IPS-NIHi7 (cell line): ENCODE results near the gene HLX.
A peak's percentile ranks its signal among the peaks of the same experiment; 100 is the strongest.

Source experiments
- DNase-seq: peaks from one replicate; pipeline ENCODE4 v3.0.0; 2012; ENCODE audit warnings: mixed read lengths; ENCODE audit errors: extremely low spot score

The HLX gene

DNA sequence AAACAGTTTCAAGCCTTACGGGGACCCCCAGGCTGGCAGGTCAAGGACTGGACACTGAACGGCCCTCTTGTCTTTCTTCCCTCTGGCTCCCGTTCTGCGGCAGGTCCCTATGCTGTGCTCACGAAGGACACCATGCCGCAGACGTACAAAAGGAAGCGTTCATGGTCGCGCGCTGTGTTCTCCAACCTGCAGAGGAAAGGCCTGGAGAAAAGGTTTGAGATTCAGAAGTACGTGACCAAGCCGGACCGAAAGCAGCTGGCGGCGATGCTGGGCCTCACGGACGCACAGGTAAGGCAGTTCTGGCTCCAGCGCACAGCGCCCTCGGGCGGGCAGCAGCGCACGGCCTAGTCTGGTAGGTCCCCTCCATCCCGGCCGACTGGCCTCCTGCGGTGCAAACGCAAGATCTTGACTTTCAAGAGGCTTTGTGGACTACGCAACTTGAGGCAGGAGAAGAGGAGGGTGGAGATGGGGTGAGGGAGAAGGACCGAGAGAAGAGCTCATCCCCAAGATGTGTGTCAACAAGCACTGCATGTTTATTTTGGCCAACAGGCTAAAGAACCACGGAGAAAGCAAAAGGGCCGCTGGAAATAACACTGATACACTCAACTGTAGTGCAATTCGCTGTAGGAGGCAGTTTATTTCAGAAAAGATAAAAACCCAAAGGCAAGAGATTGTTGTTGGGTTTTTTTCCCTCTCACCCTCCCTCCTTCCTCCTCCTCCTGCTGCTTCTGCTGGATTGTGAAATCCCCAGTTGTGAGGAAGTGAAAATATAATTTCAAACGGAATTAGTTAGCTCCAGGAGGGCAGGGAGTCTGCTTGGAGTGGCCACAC, 3.0 kb downstream of the HLX start:
- peak; percentile 71 for DNase-seq

DNA sequence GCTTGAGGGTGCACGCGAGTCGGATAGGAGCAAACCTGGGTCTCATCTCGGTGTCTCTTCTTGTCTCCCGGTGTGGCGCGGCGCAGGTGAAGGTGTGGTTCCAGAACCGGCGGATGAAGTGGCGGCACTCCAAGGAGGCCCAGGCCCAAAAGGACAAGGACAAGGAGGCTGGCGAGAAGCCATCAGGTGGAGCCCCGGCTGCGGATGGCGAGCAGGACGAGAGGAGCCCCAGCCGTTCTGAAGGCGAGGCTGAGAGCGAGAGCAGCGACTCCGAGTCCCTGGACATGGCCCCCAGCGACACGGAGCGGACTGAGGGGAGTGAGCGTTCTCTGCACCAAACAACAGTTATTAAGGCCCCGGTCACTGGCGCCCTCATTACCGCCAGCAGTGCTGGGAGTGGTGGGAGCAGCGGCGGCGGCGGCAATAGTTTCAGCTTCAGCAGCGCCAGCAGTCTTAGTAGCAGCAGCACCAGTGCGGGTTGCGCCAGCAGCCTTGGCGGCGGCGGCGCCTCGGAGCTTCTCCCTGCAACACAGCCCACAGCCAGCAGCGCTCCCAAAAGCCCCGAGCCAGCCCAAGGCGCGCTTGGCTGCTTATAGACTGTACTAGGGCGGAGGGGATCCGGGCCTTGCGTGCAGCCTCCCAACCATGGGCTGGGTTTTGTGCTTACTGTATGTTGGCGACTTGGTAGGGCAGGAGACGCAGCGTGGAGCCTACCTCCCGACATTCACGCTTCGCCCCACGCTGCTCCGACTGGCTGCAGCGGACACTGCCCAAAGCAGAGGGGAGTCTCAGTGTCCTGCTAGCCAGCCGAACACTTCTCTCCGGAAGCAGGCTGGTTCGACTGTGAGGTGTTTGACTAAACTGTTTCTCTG, 5.1 kb downstream of the HLX start:
- peak; percentile 63 for DNase-seq

DNA sequence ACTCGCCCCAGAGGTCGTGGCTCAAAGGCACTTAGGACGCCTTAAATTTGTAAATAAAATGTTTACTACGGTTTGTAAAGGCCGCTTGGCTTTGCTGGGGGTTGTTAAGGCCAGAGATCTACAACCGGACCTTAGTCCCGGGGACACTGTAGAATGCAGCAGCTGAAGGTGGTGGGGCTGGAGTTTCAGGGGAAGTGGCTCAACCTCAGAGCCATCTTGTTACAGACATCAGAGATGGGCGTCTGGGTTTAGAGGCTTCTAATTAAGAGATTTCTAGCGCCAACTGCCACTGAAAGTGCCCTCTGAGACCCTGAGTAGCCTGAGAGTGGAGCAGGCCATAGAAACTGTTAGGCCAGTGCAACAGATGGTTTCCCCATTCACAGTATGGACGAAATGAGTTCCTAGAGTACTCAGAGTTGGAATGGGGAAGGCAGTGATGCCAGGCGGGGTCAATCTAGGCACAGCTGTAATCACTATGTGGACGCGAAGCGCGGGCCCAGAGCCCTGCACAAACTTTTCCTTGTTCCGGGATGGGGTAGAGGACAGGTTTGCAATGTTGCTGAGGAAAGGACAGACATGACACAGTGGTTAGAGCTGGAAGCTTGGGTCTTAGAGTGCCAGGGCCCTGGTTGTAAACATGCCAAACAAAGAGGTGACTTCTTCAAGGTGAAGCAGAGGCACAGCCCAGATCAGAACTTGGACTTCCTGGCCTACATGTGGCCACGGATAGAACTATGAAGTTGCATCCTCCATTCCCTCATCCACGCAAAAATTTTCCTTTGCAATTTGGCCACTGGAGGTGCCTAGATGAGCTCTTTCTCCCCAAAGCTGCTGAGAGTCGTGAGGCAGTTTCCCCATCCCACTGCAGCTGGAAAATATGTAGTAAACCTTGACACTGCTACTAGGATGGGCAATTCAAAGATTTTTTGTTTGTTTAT, 6.0 kb downstream of the HLX start:
- DNase-seq, result peak; percentile 5

DNA sequence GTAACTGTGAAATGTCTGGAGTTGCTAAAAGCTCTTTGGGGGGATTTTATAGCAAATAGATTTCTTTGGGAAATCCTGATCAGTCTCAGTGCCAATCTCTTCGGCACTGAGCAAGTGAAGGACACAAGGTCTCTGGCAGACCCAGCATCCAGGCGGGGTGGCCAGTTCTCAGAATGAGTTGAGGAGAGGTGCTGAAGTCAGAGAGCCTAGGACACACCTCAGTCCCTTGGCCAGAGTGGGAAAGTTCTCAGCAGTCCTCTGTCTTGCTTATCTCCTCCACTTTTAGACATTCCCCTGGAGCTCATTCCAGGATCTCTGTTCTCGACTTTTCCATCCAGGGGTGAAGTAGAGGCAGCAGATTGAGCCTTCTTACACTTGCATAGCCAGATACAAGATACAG, 6.7 kb downstream of the HLX start:
- peak; percentile 4 for DNase-seq

DNA sequence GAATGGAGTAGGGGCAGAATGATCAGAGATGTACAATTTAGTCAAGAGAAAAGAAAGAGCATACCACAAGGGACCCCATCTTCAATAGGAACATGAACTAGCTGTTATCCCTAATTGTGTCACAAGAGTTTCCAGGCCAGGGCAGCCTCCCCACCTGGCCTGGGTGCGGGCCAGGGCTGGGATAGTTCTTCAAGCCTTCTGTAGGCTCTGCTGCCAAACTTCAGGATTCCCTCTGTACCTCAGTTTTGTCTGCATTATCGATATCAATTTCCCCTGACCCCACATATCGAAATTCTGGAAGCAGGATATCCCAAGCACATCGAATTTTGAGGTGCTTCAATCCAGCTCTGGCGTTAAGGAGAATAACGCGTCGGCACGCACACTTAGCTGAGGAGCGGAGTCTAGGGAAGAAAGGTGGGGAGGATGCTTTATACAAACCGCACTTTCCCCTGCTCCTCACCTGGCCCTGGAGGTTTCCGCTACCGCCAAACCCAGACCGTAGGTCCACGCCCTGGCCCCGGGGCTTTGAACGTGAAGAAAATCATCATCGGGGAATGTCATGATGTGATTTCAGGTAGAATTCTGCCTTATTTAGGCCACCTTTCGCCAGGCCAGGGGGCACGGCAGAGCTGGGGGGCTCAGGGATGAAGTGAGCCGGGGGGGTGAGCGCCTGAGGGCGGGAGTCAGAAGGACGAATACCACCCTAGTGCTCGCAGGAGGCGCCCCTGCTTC, 7.4 kb downstream of the HLX start:
- DNase-seq, result peak; percentile 12

DNA sequence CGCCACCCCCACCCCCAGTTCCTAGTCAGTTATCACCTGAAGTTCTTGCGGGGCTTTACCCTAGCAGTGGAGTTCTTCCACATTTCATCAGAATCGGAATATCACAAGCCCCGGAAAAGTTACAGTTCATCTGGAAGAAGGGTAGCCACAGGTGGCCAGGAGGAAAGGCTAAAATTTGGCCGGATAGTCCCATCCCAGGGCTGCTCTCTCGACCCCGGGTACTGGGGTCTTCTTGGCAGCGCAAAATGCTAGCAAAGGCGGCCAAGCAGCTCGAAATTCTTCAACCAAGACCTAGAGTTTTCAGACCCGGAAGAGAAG, 7.9 kb downstream of the HLX start:
- no peak for DNase-seq

DNA sequence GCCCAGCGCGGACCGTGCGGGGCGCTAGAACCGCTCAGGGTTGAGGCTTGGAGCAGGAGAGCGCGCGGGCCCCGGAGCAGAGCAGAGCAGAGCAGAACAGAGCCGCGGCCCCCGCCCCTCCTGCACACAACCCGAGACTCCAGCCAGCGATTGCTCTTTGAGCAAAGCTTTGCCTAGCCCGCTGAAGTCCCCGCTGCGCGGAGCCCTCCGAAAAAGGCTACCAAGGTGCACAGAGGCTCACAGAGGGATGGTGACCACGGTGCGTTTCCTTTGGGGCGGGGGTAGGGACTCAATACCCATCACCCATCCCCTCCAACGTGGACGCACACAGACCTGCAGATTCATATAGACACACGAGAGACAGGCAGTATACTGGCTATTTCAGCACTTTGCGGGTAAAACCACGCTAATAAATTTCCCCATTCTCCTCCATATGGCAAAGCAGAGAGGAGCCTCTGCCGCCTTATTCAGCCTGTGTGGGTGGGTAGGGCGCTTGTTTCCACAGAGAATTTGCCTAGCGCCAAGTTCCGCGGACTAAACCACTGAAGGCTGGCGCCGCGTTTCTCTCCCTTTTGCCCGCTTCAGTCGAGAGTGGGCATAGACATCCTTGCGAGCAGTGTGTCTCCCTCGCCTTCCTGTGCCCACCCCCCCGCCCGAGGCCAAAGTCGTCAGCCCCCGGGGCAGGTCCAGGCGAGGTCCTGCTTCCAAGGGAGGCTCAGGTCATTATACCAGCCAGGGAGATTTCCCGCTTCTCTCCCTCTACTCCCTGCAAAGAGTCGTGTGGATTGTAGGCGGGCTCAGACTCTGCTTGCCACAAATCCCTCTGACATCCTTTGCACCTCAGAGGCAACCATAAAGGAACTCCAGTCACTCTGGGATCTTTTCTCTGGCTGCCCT, 8.5 kb downstream of the HLX start:
- peak; percentile 56 for DNase-seq

DNA sequence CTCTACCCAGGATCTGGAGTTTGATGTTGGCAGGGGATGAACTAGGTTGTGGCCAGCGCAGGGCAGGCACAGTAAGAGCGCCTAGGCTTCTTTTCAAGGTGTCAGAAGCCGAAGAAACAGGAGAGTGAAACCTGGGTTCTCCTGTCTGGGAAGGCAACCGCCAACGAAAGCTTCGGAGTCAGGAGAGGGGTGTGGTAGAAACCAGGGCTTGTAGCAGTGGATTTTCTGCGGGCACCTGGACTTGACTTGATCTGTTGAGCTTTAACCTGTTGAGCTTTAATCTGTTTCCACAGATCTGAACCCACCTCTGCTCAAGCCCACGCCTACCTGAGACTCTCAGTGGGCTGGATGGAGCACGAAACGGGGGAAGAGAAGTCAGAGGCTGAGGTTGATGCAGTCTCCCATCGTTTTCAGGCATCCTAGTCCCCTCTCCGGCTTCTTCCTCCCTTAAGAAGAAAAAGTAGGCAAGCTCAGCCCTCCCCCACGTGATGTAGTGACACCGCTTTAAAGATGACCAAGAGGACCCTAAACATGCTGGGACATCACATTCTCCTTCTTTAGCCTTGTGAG, 9.3 kb downstream of the HLX start:
- DNase-seq, result no peak

DNA sequence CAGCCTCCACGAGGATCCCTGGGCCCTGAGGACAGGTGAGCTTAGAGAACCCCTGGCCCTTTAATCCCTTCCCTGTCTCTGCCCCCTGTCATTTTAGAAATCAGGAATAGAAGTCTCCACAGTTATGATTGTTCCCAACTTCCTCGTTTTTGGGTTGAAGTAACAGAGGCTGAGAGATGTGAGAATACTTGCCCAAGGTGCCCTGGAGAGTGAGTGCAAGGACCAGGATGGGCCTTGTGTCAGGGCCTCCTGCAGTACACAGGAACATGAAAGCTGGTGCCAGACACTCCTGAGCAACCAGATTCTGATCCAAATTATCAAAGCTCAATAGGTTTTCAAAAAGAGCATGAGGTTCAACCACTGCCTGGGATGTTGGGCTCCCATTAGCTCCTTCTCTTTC, 10.1 kb downstream of the HLX start:
- no peak for DNase-seq

DNA sequence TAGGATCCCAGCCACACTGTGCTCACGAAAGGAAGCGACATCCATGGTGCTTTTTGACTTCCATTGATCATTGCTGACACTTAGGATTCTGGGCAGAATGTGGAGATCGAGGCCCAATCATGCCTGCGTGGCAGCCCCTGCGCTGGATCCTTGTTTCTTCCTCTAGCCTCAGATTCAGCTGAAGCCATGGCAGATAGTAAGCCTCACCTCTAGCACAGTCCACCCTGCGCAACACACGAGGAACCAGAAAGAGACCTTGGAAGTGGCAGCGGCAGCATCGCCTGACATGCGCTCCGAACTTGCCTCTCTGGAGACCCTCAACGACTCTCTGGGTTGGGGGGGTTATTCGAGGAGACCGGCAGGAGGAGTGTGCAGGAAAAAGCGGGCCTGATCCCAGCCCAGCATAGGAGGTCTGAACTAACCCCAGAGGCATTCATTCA, 10.6 kb downstream of the HLX start:
- no peak for DNase-seq

DNA sequence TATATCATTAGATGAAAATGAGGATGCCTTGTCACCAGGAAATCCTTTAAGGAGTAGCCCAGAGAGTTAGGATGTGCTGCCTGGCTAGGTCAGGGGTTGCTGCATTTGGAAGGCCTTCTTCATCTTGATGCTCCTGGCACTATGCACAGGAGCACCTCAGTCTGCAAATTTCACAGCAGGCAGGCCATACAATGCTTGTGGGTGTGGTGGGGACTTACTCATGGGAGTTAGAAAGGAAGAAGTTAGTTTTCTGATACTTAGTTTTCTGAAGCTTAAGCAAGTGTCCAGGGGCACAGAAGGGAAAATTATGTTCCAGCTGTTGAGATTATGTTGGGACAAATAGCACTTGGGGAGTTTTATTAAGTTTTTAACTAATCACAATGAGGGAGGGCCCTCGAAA, 11.4 kb downstream of the HLX start:
- DNase-seq, result no peak

DNA sequence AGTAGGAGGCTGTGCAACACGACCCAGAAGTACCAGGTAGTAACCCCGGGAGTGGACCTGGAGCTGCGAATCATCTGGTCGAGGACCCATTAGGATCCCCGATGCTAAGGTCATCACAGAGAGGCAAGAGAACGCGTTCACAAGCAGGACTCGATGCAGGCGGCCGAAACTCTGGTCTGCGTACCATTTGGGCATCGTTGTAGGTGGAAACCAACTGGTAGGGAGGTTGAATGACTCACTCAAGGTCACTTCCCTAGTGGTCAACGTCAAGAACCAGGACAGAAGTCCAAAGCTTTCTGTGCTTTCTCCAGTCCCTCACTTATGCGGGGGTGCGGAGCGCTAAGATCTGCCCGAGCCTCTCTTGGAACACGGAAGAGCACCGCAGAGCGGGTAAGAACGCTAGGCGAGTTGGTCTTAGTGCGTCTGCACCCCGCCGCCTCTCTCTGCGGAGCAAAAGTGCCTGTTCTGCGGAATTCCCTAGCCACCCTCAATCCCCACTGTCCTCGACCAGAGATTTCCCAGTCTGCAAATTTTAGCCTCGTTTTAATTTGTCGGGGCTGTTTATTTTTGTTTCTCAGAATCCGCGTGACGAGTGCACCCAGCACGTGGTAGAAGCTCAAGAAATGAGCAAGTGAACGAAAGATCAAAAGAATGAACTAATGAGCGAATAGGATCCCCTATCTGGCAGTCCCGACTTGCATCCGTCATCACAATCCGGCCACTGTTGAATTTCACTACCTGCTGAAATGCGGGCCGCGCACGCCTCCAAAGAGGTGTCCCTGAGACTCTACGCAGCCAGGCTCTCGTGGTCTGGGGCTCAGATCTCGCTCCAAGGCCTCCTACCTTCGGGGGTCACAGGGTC, 12.2 kb downstream of the HLX start:
- no peak for DNase-seq

DNA sequence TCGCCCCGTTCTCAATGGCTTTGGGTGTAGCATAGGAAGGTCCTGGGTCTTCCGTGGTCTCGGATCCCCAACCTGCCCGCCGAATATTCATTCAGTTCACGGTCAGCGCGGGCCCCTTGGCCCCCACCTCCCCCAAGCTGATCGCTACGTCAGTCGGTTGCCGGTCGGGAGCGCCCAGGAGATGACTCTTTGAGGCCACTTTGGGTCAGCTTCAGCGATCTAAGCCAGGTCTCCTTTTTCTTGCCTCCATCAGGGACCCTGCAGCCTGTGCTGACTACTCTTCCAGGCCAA, 12.8 kb downstream of the HLX start:
- DNase-seq, result no peak

DNA sequence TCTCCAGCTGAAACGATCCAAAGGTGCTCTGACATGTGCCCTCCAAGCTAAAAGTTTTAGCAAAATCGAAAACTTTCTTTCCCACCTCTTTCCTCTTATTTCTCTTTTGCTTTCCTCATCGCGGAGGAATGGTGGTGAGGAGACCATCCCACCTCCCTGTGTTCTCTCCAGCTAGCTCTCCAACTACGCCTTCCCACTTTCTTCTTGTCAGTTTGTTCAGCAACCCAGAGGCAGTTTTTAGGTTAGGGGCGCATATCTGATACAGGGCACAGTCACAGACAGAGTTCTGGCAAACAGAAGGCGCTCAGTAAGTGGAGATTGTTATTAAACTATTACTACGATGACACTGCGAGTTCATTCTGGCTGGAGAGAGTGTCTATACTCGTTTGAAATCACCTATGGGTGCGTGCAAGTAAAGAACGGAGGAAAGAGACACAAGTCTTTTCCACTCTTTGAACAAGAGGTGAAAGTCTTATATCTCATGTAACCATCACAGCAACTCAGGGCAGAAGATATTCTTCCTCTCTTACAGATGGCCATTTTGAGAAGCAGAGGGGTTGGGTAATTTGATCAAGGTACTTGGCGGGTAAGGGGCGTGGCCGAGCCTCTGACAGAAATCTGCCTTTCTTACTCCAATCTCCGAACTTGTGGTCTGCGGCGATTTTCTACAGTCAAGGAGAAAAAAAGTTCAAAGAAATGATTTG, 13.9 kb downstream of the HLX start:
- no peak for DNase-seq

DNA sequence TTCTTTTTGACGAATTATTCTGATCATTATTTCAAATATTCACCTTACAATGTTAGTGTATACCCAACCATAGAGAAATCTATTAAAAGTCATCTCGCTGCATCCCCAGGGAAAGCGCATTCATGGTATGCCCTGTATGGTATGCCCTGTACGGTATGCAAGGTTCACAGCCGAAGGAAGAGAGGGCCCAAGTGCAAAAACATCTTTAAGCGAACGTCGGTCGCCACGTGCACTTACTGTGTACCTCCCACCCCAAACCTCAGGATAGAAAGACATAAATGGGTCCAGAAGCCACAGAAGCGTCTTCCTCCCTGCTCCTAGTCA, 14.4 kb downstream of the HLX start:
- no peak for DNase-seq

DNA sequence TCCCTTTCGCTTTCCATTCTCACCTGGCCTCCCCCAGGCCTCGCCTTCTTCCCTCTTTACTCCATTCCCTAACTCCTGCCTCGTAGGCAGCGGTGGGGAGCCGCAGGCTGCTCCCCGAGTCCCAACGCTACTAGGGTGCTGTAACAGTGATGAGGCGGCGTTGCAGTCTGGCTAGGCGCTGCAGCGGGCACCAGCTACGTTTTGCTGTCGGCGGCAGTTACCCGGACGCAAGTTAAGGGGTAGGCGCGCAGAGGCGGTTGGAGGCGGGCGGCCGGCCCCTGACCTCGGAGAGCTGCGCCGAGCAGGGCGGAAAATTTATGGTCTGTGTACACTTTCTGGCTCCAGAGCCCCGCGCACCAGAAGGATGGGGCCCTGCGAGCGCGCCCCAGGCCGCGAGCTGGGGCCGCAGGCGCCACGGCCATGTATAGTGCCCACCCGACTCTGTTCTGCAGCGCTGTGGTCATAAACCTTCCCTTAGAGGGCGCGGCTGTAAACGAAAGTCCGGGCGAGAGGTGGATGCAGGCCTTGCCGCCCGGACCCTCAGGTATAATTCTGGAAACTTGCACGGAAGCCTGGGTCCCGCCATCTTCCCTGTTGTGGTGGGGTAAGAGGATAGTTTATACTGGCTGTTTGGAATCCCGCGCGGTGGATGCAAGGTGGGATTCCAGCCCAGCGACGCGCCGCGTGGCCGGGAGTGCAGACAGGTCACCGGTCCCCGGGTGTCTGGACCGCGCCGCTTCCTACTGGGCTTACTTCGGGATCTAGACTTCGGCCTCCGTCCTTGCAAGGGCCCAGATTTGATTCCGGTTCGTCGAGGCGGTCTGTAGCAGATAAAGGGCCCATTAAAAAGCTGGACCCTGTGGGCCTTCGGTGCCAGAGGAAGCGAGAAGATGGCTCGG, 15.0 kb downstream of the HLX start:
- peak; percentile 40 for DNase-seq

DNA sequence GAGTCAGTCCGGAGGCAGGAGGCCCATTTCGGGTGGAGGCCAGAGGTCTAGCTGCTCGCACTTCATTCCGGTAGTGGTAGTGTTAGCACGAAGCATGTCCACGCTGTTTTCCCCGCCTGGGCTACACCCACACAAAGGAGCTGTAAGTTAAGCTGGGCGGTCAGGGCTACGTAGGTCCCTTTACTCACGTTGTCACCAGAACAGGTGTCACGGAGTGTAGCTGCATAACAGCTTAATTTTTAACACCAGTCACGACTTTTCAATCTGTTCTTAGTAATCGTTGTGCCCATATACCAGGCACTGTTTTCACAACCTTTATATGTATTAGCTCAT, 15.6 kb downstream of the HLX start:
- no peak for DNase-seq

DNA sequence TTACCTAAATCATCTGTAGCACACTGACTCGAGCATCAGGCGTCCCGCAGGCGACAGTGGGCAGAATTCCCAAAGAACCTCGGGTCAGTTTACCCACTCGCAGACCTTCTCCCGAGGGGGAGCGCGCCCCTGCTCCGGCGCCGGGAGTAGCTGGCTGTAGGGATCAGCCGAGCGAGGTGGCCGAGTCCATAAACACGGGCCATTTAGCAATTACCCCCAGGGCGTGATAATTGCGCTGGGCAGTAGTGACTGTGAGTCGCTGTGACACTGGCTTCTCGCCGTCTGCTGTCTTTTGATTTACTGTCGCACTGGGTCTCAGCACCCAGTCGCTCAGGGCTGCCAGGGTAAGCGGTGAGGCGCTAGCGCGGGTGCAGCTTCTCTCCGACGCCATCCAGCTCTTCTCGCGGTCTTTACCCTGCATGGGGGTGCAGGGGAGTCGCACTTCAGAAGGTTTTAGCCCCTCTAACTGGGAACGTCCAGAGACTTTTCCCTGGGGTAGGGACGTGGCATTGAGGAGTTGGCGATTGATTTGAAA, 16.2 kb downstream of the HLX start:
- DNase-seq, result no peak
